Fibroblast of the aortic adventitia (primary cell): ENCODE measurements around the gene FAM83D. TPM values are rescaled to one million over a fixed set of nuclear protein-coding genes. Genes with fewer than 3 reads are reported as not detected.

Source experiments
- DNase-seq: peaks from one replicate; pipeline ENCODE4 v3.0.0-alpha.2; 2010; ENCODE audit warnings: low read depth
- H3K4me3 ChIP-seq: 2 replicates; pipeline ENCODE4 v1.5.1; 2011; ENCODE audit warnings: low read depth, mild to moderate bottlenecking, control low read depth, low read length, moderate library complexity
- total RNA-seq: library from RNA; depleted of rRNA; stranded (reverse); fragments of >200 nt; gene quantifications from 2 replicates; pipeline ENCODE4 v1.2.3, GENCODE V29; 2012; ENCODE audit warnings: low replicate concordance
- TF ChIP-seq, protein P1 (sequence below): IDR thresholded peaks from 2 replicates; pipeline ENCODE4 v1.5.1; 2011; ENCODE audit warnings: mild to moderate bottlenecking, low read length, control low read depth, inconsistent platforms; ENCODE audit not compliant: insufficient read depth

Gene FAM83D
- total RNA-seq, 1 donor, result 16.7 TPM

DNA sequence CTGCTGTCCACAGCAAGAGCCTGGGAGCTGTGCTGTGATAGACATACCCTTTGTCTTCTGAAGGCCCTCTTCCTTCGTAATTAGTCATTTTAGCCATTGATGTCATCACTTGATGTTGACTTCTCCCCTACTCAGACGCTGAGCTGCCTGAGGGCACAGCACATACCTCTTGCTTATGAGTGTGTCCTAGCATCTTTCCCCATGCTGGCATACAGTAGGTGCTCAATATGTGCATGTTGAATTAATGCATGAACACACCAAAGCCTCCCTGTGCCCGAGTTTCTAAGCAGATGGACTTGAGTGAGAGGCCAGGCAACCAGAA lies 35.8 kb upstream of the FAM83D start:
- no peak overlapping the region for H3K4me3 ChIP-seq
- TF ChIP-seq, protein P1, sequence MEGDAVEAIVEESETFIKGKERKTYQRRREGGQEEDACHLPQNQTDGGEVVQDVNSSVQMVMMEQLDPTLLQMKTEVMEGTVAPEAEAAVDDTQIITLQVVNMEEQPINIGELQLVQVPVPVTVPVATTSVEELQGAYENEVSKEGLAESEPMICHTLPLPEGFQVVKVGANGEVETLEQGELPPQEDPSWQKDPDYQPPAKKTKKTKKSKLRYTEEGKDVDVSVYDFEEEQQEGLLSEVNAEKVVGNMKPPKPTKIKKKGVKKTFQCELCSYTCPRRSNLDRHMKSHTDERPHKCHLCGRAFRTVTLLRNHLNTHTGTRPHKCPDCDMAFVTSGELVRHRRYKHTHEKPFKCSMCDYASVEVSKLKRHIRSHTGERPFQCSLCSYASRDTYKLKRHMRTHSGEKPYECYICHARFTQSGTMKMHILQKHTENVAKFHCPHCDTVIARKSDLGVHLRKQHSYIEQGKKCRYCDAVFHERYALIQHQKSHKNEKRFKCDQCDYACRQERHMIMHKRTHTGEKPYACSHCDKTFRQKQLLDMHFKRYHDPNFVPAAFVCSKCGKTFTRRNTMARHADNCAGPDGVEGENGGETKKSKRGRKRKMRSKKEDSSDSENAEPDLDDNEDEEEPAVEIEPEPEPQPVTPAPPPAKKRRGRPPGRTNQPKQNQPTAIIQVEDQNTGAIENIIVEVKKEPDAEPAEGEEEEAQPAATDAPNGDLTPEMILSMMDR, result no peak
- DNase-seq, result no peak

DNA sequence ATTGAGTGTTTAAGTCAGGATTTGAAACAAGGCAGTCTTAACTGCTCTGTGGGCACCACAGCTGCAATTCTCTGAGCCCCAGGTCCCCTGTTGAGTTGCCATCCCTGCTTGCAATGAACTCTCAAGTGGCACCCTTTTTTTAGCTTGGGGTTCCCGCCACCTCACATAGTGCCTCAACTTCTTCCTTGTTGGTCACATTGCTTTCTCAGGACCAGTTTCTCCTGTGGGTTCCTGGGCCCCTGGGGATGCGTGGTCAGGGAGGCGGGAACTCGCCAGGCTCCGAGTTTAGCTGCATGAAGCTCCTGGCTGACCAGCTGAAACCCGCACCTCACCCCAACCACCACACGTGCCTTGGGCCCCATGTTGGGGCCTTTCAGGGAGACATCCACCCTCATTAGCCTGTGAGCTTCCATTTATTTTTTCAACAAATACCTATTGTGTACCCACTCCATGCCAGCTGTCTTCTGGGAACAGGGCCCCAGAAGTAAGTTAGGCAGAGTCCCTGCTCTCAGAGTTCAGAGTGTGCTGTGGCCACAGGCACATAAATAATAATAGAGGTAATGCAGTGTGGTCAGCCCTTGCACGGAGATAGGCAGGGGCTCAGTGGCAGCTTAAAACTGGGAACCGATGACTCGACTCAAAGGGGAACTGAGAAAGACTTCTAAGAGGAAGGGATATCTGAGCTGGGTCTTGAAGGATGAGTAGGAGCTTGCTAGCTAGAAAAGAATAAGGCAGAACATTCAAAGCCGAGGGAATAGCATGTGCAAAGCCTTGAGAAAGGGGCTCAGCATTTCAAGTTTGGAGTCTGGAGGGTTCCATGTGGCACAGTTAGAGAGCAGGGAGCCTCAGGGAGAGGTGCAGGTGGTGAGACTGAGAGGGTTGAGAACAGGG lies 33.9 kb upstream of the FAM83D start:
- no peak overlapping the region for H3K4me3 ChIP-seq
- DNase-seq, result no peak
- TF ChIP-seq, protein P1, result no peak

DNA sequence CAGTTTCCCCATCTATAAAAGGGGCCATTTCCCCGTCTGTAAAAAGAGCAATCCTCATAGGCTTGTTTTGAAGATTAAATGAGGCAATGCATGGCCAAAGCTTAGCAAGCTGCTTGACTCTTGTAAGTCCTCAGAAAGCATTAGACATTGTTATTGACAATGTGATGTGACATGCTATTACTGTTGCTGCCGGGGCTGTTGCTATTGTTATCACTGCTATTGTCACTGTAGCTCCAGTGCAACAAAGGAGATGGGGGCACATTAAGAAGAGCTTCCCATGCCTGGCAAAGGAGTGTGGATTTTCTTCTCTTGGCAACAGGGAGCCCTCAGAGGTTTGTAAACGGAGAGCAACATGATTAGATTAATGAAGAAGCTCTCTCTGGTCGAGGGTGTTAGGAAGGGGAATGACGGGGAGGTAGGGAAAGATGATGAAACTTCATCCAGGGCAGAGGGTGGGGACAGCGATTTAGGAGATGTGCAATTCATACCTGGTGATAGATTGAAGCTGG lies 33.1 kb upstream of the FAM83D start:
- H3K4me3 ChIP-seq, result no peak overlapping the region
- TF ChIP-seq, protein P1, result no peak
- no peak for DNase-seq

DNA sequence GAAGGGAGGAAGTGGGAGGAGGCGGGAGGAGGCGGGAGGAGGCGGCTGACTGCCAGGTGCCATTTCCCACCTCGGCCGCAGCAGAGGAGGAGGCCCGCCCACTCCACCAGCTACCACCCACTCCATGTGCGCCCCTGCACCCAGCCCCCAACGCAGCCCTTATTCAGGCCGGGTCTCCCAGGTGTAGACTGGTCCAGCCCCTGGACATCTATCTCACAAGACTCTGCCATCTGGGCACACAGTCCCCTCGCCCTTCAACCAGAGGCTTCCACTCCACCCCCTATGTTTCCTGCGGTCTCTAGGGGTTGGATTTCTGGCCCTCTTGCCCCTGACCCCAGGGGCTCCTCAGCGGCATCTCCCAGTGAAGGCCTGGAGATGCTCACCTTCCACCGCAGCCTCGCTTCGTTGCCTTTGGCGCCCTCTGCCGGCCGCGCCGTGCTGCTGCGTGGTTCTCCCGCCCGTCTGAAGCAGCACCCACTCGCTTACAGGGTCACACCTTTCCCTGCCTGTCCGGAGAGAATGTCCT lies 32.6 kb upstream of the FAM83D start:
- DNase-seq, result peak; percentile 43
- no peak overlapping the region for H3K4me3 ChIP-seq
- TF ChIP-seq, protein P1, result peak; percentile 94

DNA sequence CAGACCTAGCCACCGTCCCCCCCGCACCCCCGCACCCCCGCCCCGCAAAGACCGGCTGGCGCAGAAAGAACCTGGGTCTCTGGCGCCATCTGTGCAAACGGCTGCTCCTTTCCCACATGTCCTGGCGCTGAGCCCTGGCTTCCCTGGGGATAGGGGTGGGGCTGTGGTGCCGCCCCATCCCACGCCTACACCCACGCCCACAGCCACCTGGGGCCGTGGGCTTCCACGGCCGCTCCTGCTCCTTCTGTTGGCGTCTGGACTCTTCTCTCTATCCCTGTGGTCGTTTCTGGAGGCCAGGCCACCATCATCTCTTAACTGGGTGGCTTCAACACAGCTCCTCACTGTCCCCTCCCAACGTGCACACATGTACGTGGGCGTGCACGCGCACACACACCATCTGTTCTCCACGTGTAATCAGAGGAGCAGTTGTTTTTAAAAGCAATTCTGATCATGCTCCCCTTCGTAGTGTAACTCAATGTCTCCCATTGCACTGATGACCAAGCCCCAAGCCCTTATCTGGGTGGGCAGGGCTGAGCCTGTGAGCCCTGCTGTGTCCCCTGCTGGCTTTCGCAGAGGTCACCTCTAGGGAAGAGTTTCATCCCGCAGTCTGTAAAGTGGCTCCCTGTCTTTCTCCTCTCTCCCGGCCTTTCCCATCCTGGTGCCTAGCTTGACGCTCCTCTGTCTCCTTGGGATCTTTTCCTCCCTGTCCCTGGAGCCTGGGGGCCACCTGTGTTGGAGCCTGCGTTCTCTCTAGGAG lies 31.9 kb upstream of the FAM83D start:
- TF ChIP-seq, protein P1, result no peak
- H3K4me3 ChIP-seq, result no peak overlapping the region
- no peak for DNase-seq

DNA sequence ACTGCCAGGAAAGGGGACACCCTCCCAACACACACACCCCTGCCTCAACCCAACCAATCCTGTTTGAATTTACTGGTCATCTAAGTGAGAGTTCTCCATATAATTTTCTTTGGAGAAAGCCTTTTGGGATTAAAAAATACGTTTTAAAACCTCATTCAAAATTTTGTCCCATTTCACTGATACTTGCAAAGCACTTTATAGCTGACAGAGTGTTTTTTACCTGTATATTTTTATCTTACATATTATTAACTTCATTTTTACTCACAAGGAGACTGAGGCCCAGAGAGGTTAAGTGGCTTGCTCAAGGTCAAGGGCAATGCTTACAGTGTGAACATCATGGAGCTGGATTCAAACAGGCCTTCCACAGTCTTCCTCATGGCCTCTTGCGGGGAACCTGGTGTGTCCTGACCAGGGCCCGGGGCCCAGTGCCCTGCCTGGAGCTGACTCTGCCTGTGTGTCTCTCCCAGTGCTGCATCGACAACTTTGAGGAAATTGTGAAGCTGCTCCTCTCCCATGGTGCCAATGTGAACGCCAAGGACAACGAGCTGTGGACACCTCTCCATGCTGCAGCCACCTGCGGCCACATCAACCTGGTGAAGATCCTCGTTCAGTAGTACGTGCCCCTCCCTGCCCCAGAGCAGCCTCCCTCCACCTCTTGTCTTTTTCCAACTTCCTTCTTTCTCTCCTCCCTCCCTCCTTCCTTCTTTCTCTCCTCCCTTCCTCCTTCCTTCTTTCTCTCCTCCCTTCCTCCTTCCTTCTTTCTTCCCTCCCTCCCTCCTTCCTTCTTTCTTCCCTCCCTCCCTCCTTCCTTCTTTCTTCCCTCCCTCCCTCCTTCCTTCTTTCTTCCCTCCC lies 30.9 kb upstream of the FAM83D start:
- DNase-seq, result no peak
- H3K4me3 ChIP-seq, result no peak overlapping the region
- TF ChIP-seq, protein P1, result no peak
